HG03064 (cell line): ENCODE results near the gene TIGD3.

Experiments
- ATAC-seq: cut with Tn5 transposase; IDR thresholded peaks from one replicate; pipeline ENCODE4 v1.9.1; 2021; ENCODE audit warnings: low read depth; ENCODE audit not compliant: unreplicated experiment

Gene TIGD3

GRCh38 chr11:65354265-65355012 lies at the start of gene TIGD3:
TSS of gene TIGD3 (plus strand) at chr11:65354751. CDS start at chr11:65355809, 1,058 bp downstream.
- peak; percentile 60 for ATAC-seq

DNA sequence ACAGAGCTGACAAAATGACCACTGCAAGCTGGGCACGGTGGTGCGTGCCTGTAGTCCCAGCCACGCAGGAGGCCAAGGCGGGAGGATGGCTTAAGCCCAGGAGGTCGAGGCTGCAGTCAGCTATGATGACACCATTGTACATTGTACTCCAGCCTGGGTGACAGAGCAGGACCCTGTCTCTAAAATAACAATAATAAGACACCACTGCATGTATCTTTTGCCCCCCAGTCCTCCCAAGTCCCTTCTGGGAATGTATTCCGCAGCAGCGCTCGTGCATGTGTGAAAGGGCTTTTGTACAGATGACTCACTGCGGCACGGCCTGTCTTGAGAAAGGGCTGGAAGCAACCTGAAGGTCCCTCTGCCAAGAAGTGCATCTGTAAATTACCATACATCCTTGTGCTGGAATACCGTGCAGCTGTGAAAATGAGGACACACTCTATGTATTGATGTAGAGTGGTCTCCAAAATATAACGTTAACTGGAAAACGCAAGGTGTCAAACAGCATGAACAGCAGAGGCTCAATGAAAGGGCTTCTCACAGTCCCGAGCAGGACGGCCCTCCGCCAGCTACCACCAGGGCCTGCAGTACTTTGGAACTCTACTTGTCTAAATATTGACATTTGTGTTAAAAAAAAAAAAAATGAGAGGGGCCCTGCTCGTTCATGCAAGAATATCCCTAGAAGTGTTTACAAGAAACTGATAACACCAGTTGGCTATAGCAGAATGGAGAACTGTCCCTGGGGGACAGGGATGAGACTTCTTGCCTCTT lies 48.9 kb upstream of the TIGD3 start:
- ATAC-seq, result no peak

- ATAC-seq, result no peak
These were observed 47.0 kb upstream of the TIGD3 start for GRCh38 chr11:65307298-65308229.

DNA sequence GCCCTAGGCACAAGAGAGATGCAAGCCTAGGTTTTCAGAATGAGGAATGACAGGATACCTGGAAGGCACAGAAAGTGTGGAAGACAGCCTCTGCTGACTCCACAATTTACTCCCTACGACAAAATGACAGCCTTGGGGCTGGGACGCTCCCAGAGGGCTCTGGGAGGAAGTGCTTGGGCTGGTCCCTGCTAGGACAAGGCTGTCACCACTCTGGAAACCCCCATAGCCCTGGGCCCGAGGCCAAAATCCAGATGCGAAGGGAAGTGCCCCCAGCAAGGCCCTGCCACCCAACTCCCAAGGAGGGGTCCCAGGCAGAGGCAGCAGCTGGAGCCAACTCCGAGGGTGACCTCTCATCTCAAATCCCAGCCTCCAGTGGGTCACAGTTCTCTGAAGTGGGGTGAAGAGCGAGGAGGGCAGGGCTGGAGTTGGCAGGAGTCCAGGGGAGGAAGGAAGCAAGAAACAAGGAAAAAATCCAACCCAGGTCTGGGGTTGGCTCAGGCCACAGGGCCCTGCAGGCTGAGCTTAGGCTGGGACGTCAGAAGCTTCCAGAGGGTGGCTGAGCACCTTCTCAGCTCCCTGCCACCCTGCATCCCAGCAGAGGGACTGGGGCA lies 46.2 kb upstream of the TIGD3 start:
- ATAC-seq, result no peak

DNA sequence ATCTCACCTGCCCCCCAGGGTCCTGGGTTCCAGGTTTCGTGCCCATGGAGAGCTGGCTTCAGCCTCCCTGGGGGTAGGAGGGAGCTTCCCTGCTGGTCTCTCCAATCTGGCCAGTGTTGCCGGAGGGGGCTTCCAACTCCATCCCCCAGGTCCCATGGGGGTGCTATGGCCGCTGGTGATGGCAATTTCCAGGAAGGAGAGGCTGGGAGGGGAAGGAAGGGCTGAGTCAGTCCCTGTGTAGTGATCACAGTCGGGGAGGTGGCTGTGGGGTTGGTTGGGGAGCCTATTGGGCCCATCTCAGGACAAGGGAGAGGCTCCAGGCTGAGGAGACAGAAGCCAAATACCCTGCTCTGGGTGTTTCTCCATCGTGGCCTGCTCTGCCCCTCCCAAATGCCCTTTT lies 45.5 kb upstream of the TIGD3 start:
- ATAC-seq, result no peak

DNA sequence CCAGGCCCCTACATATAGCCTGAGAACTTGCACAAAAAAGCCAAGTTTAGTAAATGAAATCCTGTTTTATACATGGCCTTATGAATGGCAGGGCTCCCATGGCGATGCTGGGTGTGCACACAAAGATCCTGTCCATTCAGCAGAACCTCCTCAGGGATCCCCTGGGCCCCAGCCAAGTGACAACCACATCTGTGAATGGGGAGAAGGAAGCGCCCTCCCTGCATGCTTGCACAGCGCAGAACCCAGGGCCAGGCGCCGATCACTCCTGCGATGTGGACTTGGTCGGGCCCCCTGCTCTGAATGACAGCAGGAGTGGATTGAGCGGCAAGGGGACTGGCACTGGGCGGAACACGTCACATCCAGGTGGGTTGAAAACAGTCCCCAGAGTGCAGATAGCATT lies 44.3 kb upstream of the TIGD3 start:
- ATAC-seq, result no peak

DNA sequence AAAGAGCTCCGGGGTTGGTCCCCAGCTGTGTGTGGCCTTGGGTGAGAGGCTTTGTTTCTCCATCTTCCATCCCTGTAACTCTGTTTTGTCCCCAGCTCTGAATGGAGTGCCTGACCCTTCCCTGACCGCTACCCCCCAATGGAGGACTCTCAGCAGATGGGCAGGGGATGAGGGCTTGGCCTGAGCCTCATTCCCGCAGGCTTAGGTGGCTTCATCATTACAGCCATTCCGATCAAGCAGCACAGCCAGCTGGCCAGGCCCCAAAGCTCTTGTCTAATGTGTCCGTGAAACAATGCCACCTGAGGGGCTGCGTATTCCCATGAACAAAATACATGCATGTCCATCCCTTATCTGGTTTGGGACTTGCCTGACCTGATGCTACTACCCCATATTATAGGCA lies 43.8 kb upstream of the TIGD3 start:
- ATAC-seq, result no peak

GRCh38 chr11:65311170-65311678 lies 43.3 kb upstream of the TIGD3 start:
- no peak for ATAC-seq

- ATAC-seq, result no peak
These were observed 39.9 kb upstream of the TIGD3 start, which contains the start of gene CDC42EP2 for GRCh38 chr11:65314501-65315203. TSS of gene CDC42EP2 (plus strand) at chr11:65314866. CDS start at chr11:65320899, 6,033 bp downstream.

GRCh38 chr11:65315204-65315865 lies 39.2 kb upstream of the TIGD3 start:
- ATAC-seq, result no peak

GRCh38 chr11:65315866-65316226 lies 38.7 kb upstream of the TIGD3 start:
- ATAC-seq, result no peak

GRCh38 chr11:65316227-65317024 lies 38.1 kb upstream of the TIGD3 start:
- no peak for ATAC-seq

DNA sequence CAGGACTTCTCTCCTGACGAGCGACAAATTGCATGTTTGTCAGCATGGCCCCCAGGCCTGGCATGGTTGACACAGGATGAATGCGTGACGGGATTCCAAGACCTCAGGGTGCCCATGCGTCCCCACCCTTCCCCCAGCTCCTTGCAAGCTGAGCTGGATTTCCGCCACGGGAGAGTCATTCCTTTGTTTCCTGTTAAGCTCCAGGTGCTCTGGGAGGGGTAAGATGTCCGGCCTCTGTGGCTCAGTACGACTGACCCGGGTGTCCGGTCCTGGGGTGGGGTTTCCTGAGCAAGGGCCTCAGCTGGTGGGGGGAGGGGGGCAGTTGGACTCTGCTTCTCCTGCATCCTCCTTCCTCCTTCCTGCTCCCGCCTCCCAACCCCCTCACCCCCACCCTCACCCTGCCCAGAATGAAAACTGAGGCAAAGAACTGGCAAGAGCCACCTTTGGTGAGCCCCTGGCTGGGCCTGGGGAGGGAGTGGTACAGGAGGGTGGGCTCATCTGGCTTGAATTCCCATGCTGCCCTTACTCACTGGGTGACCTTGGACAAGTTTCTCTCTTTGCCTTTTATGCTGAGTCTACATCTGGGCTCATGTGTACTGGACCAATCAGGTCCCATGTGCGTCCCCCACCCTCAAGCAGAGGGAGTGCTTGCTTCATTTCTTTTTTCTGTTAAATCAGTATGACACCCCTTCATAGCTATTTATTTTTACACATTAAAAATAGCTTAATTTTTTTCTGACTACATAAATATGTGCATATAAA lies 37.3 kb upstream of the TIGD3 start:
- ATAC-seq, result no peak

GRCh38 chr11:65320386-65321075 lies 34.0 kb upstream of the TIGD3 start:
- no peak for ATAC-seq

GRCh38 chr11:65321076-65321475 lies 33.5 kb upstream of the TIGD3 start:
- no peak for ATAC-seq

DNA sequence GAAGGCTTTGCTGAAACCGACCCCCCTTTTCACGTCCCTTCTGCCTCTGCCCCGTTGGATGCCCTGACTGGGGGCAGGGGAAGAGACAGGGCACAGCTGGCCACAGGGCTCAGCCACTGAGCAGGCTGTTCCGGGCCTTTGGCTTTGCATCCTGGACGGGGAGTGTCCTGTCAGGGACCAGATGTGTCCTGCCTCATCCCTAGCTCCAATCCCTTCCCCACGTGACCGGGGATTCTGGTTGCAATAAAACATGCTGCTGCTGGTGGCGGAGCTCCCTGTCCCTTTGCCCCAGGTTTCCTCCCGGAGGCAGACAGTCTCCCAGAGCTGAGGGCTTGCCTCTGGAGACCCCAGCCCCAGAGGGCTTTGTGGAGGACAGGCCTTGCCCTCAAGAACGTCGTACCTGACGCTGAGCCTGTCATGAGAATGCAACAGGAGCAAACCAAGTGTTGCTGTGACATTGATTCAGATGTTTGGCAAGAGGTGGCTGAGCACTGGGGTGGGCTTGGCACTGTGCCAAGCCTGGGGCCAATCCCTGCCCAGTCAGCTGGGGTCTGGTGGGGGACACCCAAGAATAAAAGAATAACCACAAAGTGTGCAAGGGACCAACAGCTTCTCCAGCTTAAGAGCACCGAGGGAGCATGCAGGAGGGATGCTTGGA lies 32.6 kb upstream of the TIGD3 start:
- ATAC-seq, result no peak

DNA sequence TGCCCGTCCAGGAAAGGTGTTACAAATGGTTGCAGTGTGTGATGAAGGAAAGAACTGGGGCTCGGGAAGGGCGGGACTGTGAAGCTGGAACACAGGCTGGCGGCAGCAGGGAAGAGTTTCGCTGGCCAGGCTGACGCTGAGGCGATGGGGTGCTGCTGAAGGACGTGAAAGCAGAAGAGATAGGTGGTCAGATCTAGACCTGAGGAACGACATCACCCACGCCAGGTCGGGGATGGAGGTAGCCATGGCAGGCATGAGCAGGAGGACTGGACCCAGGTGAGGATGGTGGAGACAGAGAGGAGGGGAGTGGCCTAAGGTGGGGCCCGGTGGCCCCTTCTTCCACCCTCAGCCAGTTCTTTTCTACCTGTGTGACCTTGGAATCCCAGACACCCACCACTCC lies 30.7 kb upstream of the TIGD3 start:
- no peak for ATAC-seq
